MCF 10A (cell line): ENCODE data around the gene PDE4D. TPM values are rescaled to one million over a fixed set of nuclear protein-coding genes. Genes with fewer than 3 reads are reported as not detected.
"Not testable (repeated sequence)": the region's sequence is repeated elsewhere in the genome, so short reads cannot be mapped to it uniquely, and the experiment has no call there.

Experiments used
- BruUV-seq: library from RNA; stranded (reverse); fragments of 400-500 nt; replicated peaks from 2 replicates; lab custom pipeline; 2021; lab: Mats Ljungman, UMichigan
- CTCF ChIA-PET: fragments of 300-600 bp; sonication (Branson Sonifier 250); formaldehyde crosslinking; extraction: SDS; loops from one replicate; lab custom pipeline; 2021; ENCODE audit warnings: antibody characterized with exemption, inconsistent platforms; lab: Yijun Ruan, JAX
- POLR2A ChIA-PET: fragments of 300-600, 350-650 bp; sonication (Branson Sonifier 250); formaldehyde crosslinking; extraction: SDS; loops from one replicate; lab custom pipeline; 2020; ENCODE audit warnings: antibody characterized with exemption, inconsistent platforms; lab: Yijun Ruan, JAX
- DNase-seq: peaks from one replicate; pipeline ENCODE4 v3.0.0-alpha.2; 2018; ENCODE audit not compliant: unreplicated experiment
- H3K27ac Mint-ChIP-seq: one replicate; pipeline ENCODE4 v1.8.0; 2022; ENCODE audit warnings: mild to moderate bottlenecking, low read depth, mixed read lengths; ENCODE audit not compliant: unreplicated experiment
- H3K27me3 Mint-ChIP-seq: one replicate; pipeline ENCODE4 v1.8.0; 2022; ENCODE audit warnings: mixed read lengths; ENCODE audit not compliant: insufficient read depth, unreplicated experiment
- H3K36me3 Mint-ChIP-seq: one replicate; pipeline ENCODE4 v1.8.0; 2022; ENCODE audit warnings: mild to moderate bottlenecking, moderate library complexity, mixed read lengths; ENCODE audit not compliant: insufficient read depth, unreplicated experiment
- H3K4me1 Mint-ChIP-seq: one replicate; pipeline ENCODE4 v1.8.0; 2022; ENCODE audit warnings: mixed read lengths; ENCODE audit not compliant: insufficient read depth, unreplicated experiment
- H3K4me3 Mint-ChIP-seq: one replicate; pipeline ENCODE4 v1.8.0; 2022; ENCODE audit warnings: mild to moderate bottlenecking, moderate library complexity, mixed read lengths; ENCODE audit not compliant: unreplicated experiment
- H3K9me3 Mint-ChIP-seq: one replicate; pipeline ENCODE4 v1.8.0; 2022; ENCODE audit warnings: mixed read lengths; ENCODE audit not compliant: unreplicated experiment
- intact Hi-C: fragments of 100-400 bp; cut with micrococcal nuclease; formaldehyde crosslinking; loops from 2 replicates; pipeline ENCODE4 v1.14.1; 2022
- total RNA-seq: library from RNA; stranded (reverse); gene quantifications from 2 replicates; pipeline ENCODE4 v1.2.3, GENCODE V29; 2022
- TF ChIP-seq, protein P1 (sequence below): fragments of 200-600 bp; IDR thresholded peaks from one replicate; pipeline ENCODE4 v1.8.0; 2022; ENCODE audit warnings: antibody characterized with exemption, mild to moderate bottlenecking; ENCODE audit not compliant: unreplicated experiment

Gene PDE4D
- total RNA-seq, 1 experiment from 2014 or later, result 85.0 TPM

DNA sequence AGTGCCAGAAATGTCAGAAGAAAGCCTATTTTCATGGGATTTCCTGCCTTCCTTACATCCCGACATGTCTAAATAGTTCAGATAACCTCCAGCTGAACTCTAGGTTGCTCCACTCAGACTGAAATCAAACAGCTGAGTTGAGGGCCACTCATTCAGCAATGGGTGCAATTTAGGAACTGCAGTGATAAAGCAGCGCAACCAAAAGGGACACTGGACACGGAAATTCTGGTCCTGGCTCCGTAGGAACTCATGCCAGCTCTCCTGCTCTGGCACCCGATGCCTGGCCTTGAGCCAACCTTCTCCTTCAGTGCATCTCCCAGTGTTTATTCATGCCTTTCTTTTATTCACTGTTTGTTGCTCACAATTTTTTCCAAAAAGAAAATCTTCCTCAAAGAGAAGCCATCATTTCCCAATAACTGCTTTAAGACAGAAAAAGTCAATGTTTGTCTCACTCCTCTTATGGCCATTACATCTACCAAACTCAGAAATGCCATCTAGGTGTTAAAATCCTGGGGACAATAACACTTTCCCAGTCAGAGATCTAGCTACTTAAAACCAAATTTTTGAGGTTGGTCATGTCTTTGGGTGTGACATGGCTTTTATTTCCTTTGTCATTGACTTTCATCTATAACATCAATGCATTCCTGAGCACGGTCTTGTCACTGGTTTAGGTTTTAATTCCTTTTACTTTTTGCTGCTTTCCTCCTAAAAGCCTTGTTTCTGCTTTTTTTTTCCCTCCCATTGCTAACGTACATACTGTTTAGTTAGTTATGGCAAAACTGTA lies 126.9 kb downstream of the PDE4D start:
- no peaks in the 10 kb centered on the region for H3K36me3 Mint-ChIP-seq
- POLR2A ChIA-PET, result interaction anchor here (0.6 to 12.4 kb wide), 12 partner anchors 8 to 1178 kb away, joined by 3 to 437 read pairs (median 5); partner anchors contain the start of genes ERCC8 and NDUFAF2
- H3K4me1 Mint-ChIP-seq, result peaks cover 41% of the 10 kb centered on the region
- CTCF ChIA-PET, result interaction anchor here (0.6 to 2.9 kb wide), 5 partner anchors 10 to 22 kb away, joined by 3 to 9 read pairs (median 4); no protein-coding TSS in a partner anchor
- no TSS peak for BruUV-seq
- no peaks in the 10 kb centered on the region for H3K9me3 Mint-ChIP-seq
- DNase-seq, result peak; percentile 76
- H3K27ac Mint-ChIP-seq, result peak overlapping the region; percentile 98
- TF ChIP-seq, protein P1, sequence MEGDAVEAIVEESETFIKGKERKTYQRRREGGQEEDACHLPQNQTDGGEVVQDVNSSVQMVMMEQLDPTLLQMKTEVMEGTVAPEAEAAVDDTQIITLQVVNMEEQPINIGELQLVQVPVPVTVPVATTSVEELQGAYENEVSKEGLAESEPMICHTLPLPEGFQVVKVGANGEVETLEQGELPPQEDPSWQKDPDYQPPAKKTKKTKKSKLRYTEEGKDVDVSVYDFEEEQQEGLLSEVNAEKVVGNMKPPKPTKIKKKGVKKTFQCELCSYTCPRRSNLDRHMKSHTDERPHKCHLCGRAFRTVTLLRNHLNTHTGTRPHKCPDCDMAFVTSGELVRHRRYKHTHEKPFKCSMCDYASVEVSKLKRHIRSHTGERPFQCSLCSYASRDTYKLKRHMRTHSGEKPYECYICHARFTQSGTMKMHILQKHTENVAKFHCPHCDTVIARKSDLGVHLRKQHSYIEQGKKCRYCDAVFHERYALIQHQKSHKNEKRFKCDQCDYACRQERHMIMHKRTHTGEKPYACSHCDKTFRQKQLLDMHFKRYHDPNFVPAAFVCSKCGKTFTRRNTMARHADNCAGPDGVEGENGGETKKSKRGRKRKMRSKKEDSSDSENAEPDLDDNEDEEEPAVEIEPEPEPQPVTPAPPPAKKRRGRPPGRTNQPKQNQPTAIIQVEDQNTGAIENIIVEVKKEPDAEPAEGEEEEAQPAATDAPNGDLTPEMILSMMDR, result no peak
- H3K4me3 Mint-ChIP-seq, result peak overlapping the region; percentile 98
- no peaks in the 10 kb centered on the region for H3K27me3 Mint-ChIP-seq
- intact Hi-C loops, result no loop called here

DNA sequence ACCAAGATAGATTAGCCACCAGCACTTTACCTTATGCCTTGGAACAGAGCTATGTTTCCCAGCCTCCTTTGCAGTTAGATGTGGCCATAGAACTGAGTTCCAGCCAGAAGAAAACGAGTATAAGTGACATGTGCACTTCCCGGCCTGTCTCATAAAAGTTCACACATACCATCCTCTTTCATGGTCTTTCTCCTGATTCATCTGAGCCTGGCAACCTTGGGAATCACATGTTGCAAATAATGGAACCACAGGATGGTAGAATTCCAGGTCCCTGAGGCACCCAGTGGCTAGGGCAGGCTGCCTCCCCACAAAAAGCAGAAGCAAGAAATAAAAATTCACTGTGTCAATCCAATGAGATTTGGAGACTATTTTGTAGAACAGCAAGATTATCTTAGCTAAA lies 128.1 kb downstream of the PDE4D start:
- POLR2A ChIA-PET, result interaction anchor here (1.0 to 12.4 kb wide), 11 partner anchors 7 to 1179 kb away, joined by 3 to 437 read pairs (median 5); partner anchors contain the start of genes ERCC8 and NDUFAF2
- no peaks in the 10 kb centered on the region for H3K9me3 Mint-ChIP-seq
- CTCF ChIA-PET, result interaction anchor here (1.0 to 2.9 kb wide), 4 partner anchors 15 to 27 kb away, joined by 3 to 9 read pairs (median 4); no protein-coding TSS in a partner anchor

DNA sequence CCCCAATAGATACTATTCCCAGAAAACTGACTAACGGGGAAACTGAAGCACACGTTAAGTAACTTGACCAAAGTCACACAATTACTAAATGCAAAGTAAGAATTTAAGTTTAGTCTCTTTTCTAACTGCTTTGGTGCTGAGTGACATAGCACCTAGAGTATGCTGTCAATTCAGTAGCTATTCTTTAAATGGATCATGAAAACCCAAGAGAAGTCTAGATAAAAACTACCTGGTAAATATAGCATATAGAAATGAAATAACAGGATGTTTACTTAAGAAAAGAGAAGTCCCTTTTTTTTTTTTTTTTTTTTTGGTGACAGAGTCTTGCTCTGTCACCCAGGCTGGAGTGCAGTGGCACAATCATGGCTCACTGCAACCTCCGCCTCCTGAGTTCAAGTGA lies 129.2 kb downstream of the PDE4D start:
- BruUV-seq, result no TSS peak
- TF ChIP-seq, protein P1, result no peak
- no peaks in the 10 kb centered on the region for H3K27me3 Mint-ChIP-seq
- H3K9me3 Mint-ChIP-seq, result no peaks in the 10 kb centered on the region
- H3K4me3 Mint-ChIP-seq, result peak overlapping the region; percentile 98
- intact Hi-C loops, result no loop called here
- H3K36me3 Mint-ChIP-seq, result peaks cover 6% of the 10 kb centered on the region
- peak overlapping the region; percentile 98 for H3K27ac Mint-ChIP-seq
- POLR2A ChIA-PET, result interaction anchor here (0.7 to 12.4 kb wide), 5 partner anchors 20 to 167 kb away, joined by 3 to 437 read pairs (median 4); no protein-coding TSS in a partner anchor
- DNase-seq, result no peak
- CTCF ChIA-PET, result interaction anchor here (0.6 to 2.9 kb wide), 4 partner anchors 19 to 29 kb away, joined by 3 to 9 read pairs (median 4); no protein-coding TSS in a partner anchor
- H3K4me1 Mint-ChIP-seq, result peaks cover 32% of the 10 kb centered on the region

More for the DNA sequence above, 128.1 kb downstream of the PDE4D start:
- DNase-seq, result no peak
- Mint-ChIP-seq H3K4me3 (peak overlapping the region; percentile 98), H3K27me3 (no peaks in the 10 kb centered on the region), H3K27ac (peak overlapping the region; percentile 98), H3K4me1 (peaks cover 33% of the 10 kb centered on the region), H3K36me3 (no peaks in the 10 kb centered on the region)
- intact Hi-C loops, result no loop called here
- no TSS peak for BruUV-seq
- TF ChIP-seq, protein P1, result no peak

DNA sequence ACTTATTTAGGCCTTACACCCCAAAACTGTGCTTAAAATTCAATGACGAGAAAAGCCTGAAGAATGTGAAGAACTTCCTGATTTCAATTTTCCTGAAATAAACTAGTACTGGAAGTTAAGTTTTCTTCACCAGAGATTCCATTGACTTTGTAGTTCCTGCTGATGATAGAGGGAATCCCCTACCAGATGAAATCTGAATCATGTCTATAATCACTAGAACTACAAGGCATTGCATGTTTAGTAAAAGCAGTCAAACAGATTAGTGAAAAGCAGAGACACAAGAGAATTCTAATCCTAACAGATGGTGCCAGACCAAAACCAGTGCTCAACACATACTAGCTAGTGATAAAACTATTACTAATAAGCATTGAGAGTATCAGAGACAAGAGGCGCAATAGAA lies 130.0 kb downstream of the PDE4D start:
- Mint-ChIP-seq H3K4me3 (peak overlapping the region; percentile 52), H3K36me3 (peaks cover 8% of the 10 kb centered on the region), H3K27me3 (no peaks in the 10 kb centered on the region), H3K27ac (peak overlapping the region; percentile 98), H3K9me3 (no peaks in the 10 kb centered on the region), H3K4me1 (peaks cover 36% of the 10 kb centered on the region)
- BruUV-seq, result no TSS peak
- TF ChIP-seq, protein P1, result no peak
- intact Hi-C loops, result no loop called here
- ChIA-PET POLR2A (interaction anchor here (0.5 to 12.4 kb wide), 4 partner anchors 19 to 171 kb away, joined by 3 to 437 read pairs (median 114); no protein-coding TSS in a partner anchor), CTCF (no interaction called here)
- no peak for DNase-seq

DNA sequence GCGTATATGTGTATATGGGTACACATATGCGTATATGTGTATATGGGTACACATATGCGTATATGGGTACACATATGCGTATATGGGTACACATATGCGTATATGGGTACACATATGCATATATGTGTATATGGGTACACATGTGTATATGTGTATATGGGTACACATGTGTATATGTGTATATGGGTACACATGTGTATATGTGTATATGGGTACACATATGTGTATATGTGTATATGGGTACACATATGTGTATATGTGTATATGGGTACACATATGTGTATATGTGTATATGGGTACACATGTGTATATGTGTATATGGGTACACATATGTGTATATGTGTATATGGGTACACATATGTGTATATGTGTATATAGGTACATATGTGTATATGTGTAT lies 131.3 kb downstream of the PDE4D start:
- CTCF ChIA-PET, BruUV-seq, H3K4me3 Mint-ChIP-seq, DNase-seq, intact Hi-C loops, H3K27me3 Mint-ChIP-seq, H3K27ac Mint-ChIP-seq, H3K9me3 Mint-ChIP-seq, H3K36me3 Mint-ChIP-seq: not testable (repeated sequence)
- POLR2A ChIA-PET, result interaction anchor here (0.9 to 12.4 kb wide), 2 partner anchors 17 to 27 kb away, joined by 4 to 437 read pairs; no protein-coding TSS in a partner anchor
- peaks cover 43% of the 10 kb centered on the region for H3K4me1 Mint-ChIP-seq
